Measurements from ENCODE around the gene PLCH1.

DNA sequence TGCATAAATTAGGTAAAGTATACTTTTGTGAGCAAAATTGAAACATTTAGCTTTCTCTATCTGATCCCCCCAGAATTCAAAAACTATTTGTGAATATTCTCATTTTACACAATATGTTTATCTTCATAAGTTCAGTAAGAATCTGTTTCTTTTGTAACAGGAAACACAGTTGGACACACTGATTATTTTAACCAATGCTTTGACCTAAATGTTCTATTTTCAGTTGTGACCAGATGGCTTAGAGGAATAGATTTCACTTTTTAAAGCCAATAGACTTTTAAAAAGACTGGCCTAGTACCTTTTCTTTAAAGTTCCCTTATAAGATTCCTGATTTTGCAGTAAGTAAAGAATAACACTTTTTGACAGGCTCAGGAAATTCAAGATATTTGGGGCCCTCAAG is 377.4 kb downstream of the PLCH1 start:
- TF ChIP-seq CTCF (conservative IDR thresholded peaks at IDR 0.05; ENCODE audit: low read depth, low read length) = no peak
- TF ChIP-seq EZH2 (IDR thresholded peaks at IDR 0.05; ENCODE audit: borderline replicate concordance, low read depth, low read length, poor library complexity, severe bottlenecking) = no peak

Measured in A673 (cell line).